ENCODE results near the gene RARRES2. TPM values are rescaled to one million over a fixed set of nuclear protein-coding genes. Genes with fewer than 3 reads are reported as not detected.
"Not testable (repeated sequence)": the region's sequence is repeated elsewhere in the genome, so short reads cannot be mapped to it uniquely, and the experiment has no call there.

RARRES2 gene
- polyA plus RNA-seq, 1 experiment = 6.7 TPM

DNA sequence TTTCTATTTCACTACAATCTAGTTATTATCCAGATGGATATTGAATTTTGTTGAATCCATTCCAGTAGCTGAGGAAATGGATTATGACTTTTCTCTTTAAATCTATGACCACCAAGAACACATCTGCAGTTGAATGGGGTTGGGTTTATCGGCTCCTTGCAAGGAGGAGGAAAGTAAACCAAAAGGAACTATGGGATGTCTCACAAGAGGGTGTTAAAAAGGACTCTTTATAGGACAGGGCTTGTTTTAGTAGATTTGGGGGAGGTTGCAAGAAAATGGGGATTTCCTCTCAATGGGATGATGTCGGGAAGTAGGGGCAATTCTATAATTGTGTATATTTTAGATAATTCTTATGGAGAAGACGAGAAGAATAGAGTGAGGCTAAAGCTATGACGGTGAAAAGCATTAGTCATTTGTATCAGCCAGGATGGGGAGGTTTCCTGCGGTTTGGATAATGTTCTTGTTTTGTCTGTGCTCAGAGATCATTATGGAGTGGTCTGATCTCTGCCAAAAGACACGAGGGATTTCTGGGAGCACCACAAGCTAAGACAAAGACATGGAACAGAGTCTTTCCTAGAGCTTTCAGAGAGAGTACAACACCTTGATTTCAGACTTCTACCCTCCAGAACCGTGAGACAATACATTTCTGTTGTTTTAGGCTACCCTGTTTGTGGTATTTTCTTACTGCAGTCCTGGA lies 23.5 kb downstream of the RARRES2 start:
- Histone ChIP-seq H3K4me3 (ENCODE audit: low read depth, low read length) (no peak overlapping the region), H3K27me3 (ENCODE audit: control insufficient read depth, insufficient read depth, low read length) (no peaks in the 10 kb centered on the region), H3K9me3 (ENCODE audit: control insufficient read depth, insufficient read depth, low read length) (peaks cover 3% of the 10 kb centered on the region; the same call in 1 of the 2 replicates), H3K27ac (ENCODE audit: low read depth, low read length) (no peak overlapping the region)
- ChIA-PET POLR2A (interaction anchor here (0.9 kb wide), 1 partner anchor 17 kb away, joined by 4 read pairs; no protein-coding TSS in a partner anchor), CTCF (interaction anchor here (0.9 kb wide), 1 partner anchor 71 kb away, joined by 3 read pairs; no protein-coding TSS in a partner anchor)
- TF ChIP-seq, protein P1, sequence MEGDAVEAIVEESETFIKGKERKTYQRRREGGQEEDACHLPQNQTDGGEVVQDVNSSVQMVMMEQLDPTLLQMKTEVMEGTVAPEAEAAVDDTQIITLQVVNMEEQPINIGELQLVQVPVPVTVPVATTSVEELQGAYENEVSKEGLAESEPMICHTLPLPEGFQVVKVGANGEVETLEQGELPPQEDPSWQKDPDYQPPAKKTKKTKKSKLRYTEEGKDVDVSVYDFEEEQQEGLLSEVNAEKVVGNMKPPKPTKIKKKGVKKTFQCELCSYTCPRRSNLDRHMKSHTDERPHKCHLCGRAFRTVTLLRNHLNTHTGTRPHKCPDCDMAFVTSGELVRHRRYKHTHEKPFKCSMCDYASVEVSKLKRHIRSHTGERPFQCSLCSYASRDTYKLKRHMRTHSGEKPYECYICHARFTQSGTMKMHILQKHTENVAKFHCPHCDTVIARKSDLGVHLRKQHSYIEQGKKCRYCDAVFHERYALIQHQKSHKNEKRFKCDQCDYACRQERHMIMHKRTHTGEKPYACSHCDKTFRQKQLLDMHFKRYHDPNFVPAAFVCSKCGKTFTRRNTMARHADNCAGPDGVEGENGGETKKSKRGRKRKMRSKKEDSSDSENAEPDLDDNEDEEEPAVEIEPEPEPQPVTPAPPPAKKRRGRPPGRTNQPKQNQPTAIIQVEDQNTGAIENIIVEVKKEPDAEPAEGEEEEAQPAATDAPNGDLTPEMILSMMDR (IDR thresholded peaks at IDR 0.05; ENCODE audit: low read depth, low read length) = no peak
- DNase-seq (ENCODE audit: low read depth, low spot score) = no peak

DNA sequence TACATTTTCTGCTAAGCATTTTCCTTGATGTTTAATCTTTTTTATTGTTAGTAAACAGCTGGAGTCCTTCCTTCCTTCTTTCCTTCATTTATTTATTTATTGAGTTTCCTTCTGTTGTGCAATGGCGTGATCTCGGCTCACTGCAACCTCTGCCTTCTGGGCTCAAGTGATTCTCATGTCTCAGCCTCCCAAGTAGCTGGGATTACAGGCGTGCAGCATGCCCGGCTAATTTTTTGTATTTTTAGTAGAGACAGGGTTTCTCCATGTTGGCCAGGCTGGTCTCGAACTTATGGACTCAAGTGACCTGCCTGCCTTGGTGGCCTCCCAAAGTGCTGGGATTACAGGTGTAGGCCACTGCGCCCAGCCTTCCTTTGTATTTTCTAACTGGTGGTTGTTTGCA lies 24.4 kb downstream of the RARRES2 start:
- not testable (repeated sequence) for H3K27me3 ChIP-seq (ENCODE audit: control insufficient read depth, insufficient read depth, low read length); H3K4me3 ChIP-seq (ENCODE audit: low read depth, low read length); DNase-seq (ENCODE audit: low read depth, low spot score); H3K9me3 ChIP-seq (ENCODE audit: control insufficient read depth, insufficient read depth, low read length); H3K27ac ChIP-seq (ENCODE audit: low read depth, low read length)
- CTCF ChIA-PET = interaction anchor here (0.9 to 1.1 kb wide), 2 partner anchors 39 to 72 kb away, joined by 3 read pairs; no protein-coding TSS in a partner anchor
- POLR2A ChIA-PET = interaction anchor here (0.6 to 1.1 kb wide), 2 partner anchors 14 to 18 kb away, joined by 3 to 6 read pairs; no protein-coding TSS in a partner anchor

DNA sequence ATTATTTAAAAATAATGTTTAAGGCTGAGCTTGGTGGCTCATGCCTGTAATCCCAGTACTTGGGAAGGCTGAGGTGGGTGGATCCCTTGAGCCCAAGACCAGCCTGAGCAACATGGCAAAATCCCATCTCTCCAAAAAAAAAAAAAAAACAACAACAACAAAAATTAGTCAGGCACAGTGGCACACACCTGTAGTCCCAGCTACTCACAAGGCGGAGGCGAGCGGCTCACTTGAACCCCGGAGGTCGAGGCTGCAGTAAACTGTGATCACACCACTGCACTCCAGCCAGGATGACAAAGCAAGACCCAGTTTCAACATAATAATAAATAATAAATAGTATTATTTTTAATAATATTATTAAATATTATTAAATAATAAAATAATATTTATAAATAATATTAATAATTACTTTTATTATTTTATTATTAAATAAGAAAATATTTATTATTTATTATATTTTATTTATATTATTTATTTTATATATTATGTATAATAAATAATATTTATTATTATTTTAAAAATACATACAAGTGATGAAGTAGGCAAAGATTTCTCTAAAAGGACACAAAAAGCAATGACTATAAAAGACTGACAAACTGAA lies 26.7 kb downstream of the RARRES2 start:
- no peak for DNase-seq (ENCODE audit: low read depth, low spot score)
- no peaks in the 10 kb centered on the region for H3K27me3 ChIP-seq (ENCODE audit: control insufficient read depth, insufficient read depth, low read length)
- CTCF ChIA-PET = no interaction called here
- H3K9me3 ChIP-seq (ENCODE audit: control insufficient read depth, insufficient read depth, low read length) = no peaks in the 10 kb centered on the region
- H3K4me3 ChIP-seq (ENCODE audit: low read depth, low read length) = no peak overlapping the region
- H3K27ac ChIP-seq (ENCODE audit: low read depth, low read length) = no peak overlapping the region
- POLR2A ChIA-PET = no interaction called here
- TF ChIP-seq, protein P1 (IDR thresholded peaks at IDR 0.05; ENCODE audit: low read depth, low read length) = no peak

DNA sequence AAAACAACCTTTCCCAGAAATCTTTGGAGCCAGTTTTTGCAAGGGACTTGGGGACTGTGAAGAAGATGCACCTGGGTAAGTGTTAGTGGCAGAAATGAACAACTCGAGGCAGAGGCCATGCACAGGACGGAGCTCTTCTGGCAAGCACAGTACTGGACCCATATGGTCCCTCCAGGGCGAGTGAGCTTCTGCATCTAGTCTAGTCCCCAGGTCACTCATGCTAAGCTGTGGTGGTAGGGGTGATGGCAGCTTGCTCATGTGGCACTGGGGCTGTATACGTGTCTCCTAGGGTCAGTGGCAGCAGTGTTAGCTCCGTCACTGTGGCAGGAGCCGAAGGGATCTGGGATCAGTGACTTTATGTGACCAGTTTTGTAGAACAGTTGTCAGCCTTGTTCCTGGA lies 27.6 kb downstream of the RARRES2 start:
- Histone ChIP-seq H3K27me3 (ENCODE audit: control insufficient read depth, insufficient read depth, low read length) (no peaks in the 10 kb centered on the region), H3K27ac (ENCODE audit: low read depth, low read length) (no peak overlapping the region), H3K4me3 (ENCODE audit: low read depth, low read length) (no peak overlapping the region), H3K9me3 (ENCODE audit: control insufficient read depth, insufficient read depth, low read length) (no peaks in the 10 kb centered on the region)
- TF ChIP-seq, protein P1 (IDR thresholded peaks at IDR 0.05; ENCODE audit: low read depth, low read length) = no peak
- DNase-seq (ENCODE audit: low read depth, low spot score) = no peak
- ChIA-PET POLR2A (no interaction called here), CTCF (interaction anchor here (0.5 kb wide), 1 partner anchor 463 kb away, joined by 3 read pairs; no protein-coding TSS in a partner anchor)

DNA sequence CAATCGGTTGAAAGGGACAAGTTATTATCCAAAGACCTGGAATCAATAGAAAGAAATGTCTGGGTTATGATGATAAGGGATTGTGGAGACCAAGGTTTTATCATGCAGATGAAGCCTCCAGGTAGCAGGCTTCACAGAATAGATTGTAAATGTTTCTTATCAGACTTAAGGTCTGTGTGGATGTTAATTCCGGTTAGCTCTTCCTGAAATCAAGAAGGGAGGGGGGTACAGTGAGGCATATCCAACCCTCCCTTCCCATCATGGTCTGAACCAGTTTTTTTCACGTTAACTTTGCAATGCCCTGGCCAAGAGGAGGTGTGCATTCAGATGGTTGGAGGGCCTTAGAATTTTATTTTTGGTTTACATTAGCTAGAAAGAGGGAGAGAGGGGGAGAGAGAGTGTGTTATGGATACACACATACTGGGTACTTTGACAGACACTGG lies 28.0 kb downstream of the RARRES2 start:
- TF ChIP-seq, protein P1 (IDR thresholded peaks at IDR 0.05; ENCODE audit: low read depth, low read length) = no peak
- CTCF ChIA-PET = interaction anchor here (0.5 kb wide), 1 partner anchor 464 kb away, joined by 3 read pairs; no protein-coding TSS in a partner anchor
- Histone ChIP-seq H3K9me3 (ENCODE audit: control insufficient read depth, insufficient read depth, low read length) (no peaks in the 10 kb centered on the region), H3K27me3 (ENCODE audit: control insufficient read depth, insufficient read depth, low read length) (no peaks in the 10 kb centered on the region), H3K27ac (ENCODE audit: low read depth, low read length) (no peak overlapping the region), H3K4me3 (ENCODE audit: low read depth, low read length) (no peak overlapping the region)
- no peak for DNase-seq (ENCODE audit: low read depth, low spot score)
- POLR2A ChIA-PET = no interaction called here

DNA sequence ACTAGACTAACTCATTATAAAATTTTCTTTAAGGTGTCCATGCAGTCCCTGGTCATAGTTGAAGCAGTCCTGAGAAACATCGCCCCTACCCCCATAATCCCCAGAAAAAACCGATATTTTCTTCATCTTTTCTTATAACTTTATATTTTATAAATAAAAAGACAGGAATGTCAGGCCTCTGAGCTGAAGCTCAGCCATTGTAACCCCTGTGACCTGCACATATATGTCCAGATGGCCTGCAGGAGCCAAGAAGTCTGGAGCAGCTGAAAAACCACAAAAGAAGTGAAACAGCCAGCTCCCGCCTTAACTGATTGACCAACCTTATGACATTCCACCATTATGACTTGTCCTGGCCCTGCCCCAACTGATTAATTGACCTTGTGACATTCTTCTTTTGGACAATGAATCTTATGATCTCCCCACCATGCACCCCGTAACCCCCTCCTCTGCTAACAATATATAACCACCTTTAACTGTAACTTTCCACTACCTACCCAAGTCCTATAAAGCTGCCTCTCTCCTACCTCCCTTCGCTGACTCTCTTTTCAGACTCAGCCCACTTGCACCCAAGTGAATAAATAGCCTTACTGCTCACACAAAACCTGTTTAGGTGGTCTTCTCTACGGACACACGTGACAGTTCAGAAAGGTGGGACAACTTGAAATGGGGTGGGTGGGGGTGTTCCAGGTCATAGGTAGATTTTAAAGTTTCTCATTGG lies 28.6 kb downstream of the RARRES2 start:
- H3K4me3 ChIP-seq (ENCODE audit: low read depth, low read length); POLR2A ChIA-PET; DNase-seq (ENCODE audit: low read depth, low spot score); H3K27ac ChIP-seq (ENCODE audit: low read depth, low read length); H3K9me3 ChIP-seq (ENCODE audit: control insufficient read depth, insufficient read depth, low read length); CTCF ChIA-PET; H3K27me3 ChIP-seq (ENCODE audit: control insufficient read depth, insufficient read depth, low read length): not testable (repeated sequence)
